GM23338 (cell line): ENCODE data around the gene SEMG2. TPM values are rescaled to one million over a fixed set of nuclear protein-coding genes. Genes with fewer than 3 reads are reported as not detected.

ENCODE experiments used
- ATAC-seq: fragments of 200-7000 bp; cut with Tn5 transposase; 3 replicates; pipeline ENCODE4 v1.9.1; 2020
- DNase-seq: peaks from one replicate; pipeline ENCODE4 v3.0.0-alpha.2; 2015; ENCODE audit warnings: low spot score
- H2AFZ ChIP-seq: fragments of 200-600 bp; sonication (generic); 2 replicates; pipeline ENCODE4 v1.8.0; 2016; ENCODE audit warnings: antibody characterized with exemption, mild to moderate bottlenecking, moderate library complexity
- H3F3A ChIP-seq: fragments of 200-600 bp; sonication (generic); replicated peaks from 2 replicates; pipeline ENCODE4 v1.8.0; 2017; ENCODE audit warnings: antibody characterized with exemption, mixed run types, low read depth
- H3K27ac ChIP-seq: fragments of 200-600 bp; sonication (generic); 2 replicates; pipeline ENCODE4 v1.6.1; 2016; ENCODE audit warnings: low read depth
- H3K27me3 ChIP-seq: fragments of 200-600 bp; sonication (generic); 2 replicates; pipeline ENCODE4 v1.8.0; 2016; ENCODE audit warnings: mild to moderate bottlenecking, mixed run types, moderate library complexity; ENCODE audit not compliant: insufficient read depth
- H3K36me3 ChIP-seq: fragments of 200-600 bp; sonication (generic); 2 replicates; pipeline ENCODE4 v1.8.0; 2016; ENCODE audit warnings: mild to moderate bottlenecking; ENCODE audit not compliant: insufficient read depth
- H3K4me1 ChIP-seq: fragments of 200-600 bp; sonication (generic); 2 replicates; pipeline ENCODE4 v1.8.0; 2016; ENCODE audit warnings: mild to moderate bottlenecking, moderate library complexity; ENCODE audit not compliant: insufficient read depth
- H3K4me2 ChIP-seq: fragments of 200-600 bp; sonication (generic); 2 replicates; pipeline ENCODE4 v1.7.1; 2017; ENCODE audit warnings: mixed run types
- H3K4me3 ChIP-seq: fragments of 200-600 bp; sonication (generic); 2 replicates; pipeline ENCODE4 v1.6.1; 2016; ENCODE audit warnings: mixed run types
- H3K79me2 ChIP-seq: fragments of 200-600 bp; sonication (generic); replicated peaks from 2 replicates; pipeline ENCODE4 v1.8.0; 2017; ENCODE audit warnings: mild to moderate bottlenecking; ENCODE audit not compliant: insufficient read depth
- H3K9me2 ChIP-seq: fragments of 200-600 bp; sonication (generic); 2 replicates; pipeline ENCODE4 v1.8.0; 2017; ENCODE audit not compliant: insufficient read depth
- H4K20me1 ChIP-seq: fragments of 200-600 bp; sonication (generic); replicated peaks from 2 replicates; pipeline ENCODE4 v1.8.0; 2017; ENCODE audit warnings: mild to moderate bottlenecking; ENCODE audit not compliant: insufficient read depth
- H3K27ac Mint-ChIP-seq: 2 replicates; pipeline ENCODE4 v1.8.0; 2020; ENCODE audit warnings: inconsistent platforms, mild to moderate bottlenecking, moderate library complexity, mixed read lengths
- H3K27me3 Mint-ChIP-seq: 3 replicates; pipeline ENCODE4 v1.8.0; 2022; ENCODE audit warnings: low read depth, mild to moderate bottlenecking, moderate library complexity, mixed read lengths, inconsistent platforms; ENCODE audit not compliant: insufficient read depth, poor library complexity
- H3K36me3 Mint-ChIP-seq: 3 replicates; pipeline ENCODE4 v1.8.0; 2021; ENCODE audit warnings: low read depth, mild to moderate bottlenecking, inconsistent platforms, moderate library complexity, mixed read lengths
- H3K4me1 Mint-ChIP-seq: 3 replicates; pipeline ENCODE4 v1.8.0; 2020; ENCODE audit warnings: mild to moderate bottlenecking, inconsistent platforms, mixed read lengths
- H3K4me3 Mint-ChIP-seq: 3 replicates; pipeline ENCODE4 v1.8.0; 2021; ENCODE audit warnings: moderate library complexity, mild to moderate bottlenecking, inconsistent platforms, mixed read lengths
- H3K9me3 Mint-ChIP-seq: 3 replicates; pipeline ENCODE4 v1.8.0; 2020; ENCODE audit warnings: moderate library complexity, mild to moderate bottlenecking, inconsistent platforms, mixed read lengths
- CREB1 ChIP-seq: fragments of 250-450 bp; sonication (Bioruptor Pico); IDR thresholded peaks from 2 replicates; pipeline ENCODE4 v1.5.0; 2020; ENCODE audit warnings: low read depth, mild to moderate bottlenecking, moderate library complexity
- EZH2 ChIP-seq: fragments of 200-600 bp; sonication (generic); IDR thresholded peaks from one replicate; pipeline ENCODE4 v1.8.0; 2017; ENCODE audit warnings: antibody characterized with exemption, mild to moderate bottlenecking, low read depth; ENCODE audit not compliant: unreplicated experiment
- EZH2phosphoT487 ChIP-seq: fragments of 200-600 bp; sonication (generic); IDR thresholded peaks from one replicate; pipeline ENCODE4 v1.8.1; 2018; ENCODE audit warnings: antibody characterized with exemption; ENCODE audit not compliant: unreplicated experiment
- JUNB ChIP-seq: IDR thresholded peaks from one replicate; pipeline ENCODE4 v1.6.1; 2016; ENCODE audit warnings: antibody characterized with exemption; ENCODE audit not compliant: unreplicated experiment
- NANOG ChIP-seq: IDR thresholded peaks from 2 replicates; pipeline ENCODE4 v1.6.1; 2016; ENCODE audit warnings: antibody characterized with exemption, borderline replicate concordance
- POLR2AphosphoS5 ChIP-seq: IDR thresholded peaks from 2 replicates; pipeline ENCODE4 v1.6.1; 2016; ENCODE audit warnings: antibody characterized with exemption, low read depth
- STAT1 ChIP-seq: IDR thresholded peaks from one replicate; pipeline ENCODE4 v1.6.1; 2016; ENCODE audit warnings: antibody characterized with exemption; ENCODE audit not compliant: unreplicated experiment
- ZNF114 ChIP-seq: fragments of 250-450 bp; sonication (Bioruptor Pico); IDR thresholded peaks from 2 replicates; pipeline ENCODE4 v1.5.0; 2020; ENCODE audit warnings: mild to moderate bottlenecking, moderate library complexity
- ZNF331 ChIP-seq: fragments of 250-450 bp; sonication (Bioruptor Pico); IDR thresholded peaks from 2 replicates; pipeline ENCODE4 v1.5.0; 2020; ENCODE audit warnings: low read depth, mild to moderate bottlenecking, moderate library complexity
- polyA plus RNA-seq: library from polyadenylated mRNA; unstranded; fragments of >200 nt; fragmentation: Nextera tagmentation; extraction: Ambion mirVana; gene quantifications from 2 replicates; pipeline ENCODE4 v1.2.1, GENCODE V29; 2016
- total RNA-seq: library from RNA; depleted of rRNA; stranded (reverse); fragments of >200 nt; shearing (Covaris generic); gene quantifications from 2 replicates; pipeline ENCODE4 v1.2.3, GENCODE V29; 2014
- TF ChIP-seq, protein P1 (sequence below): IDR thresholded peaks from one replicate; pipeline ENCODE4 v1.6.1; 2018; ENCODE audit warnings: antibody characterized with exemption; ENCODE audit not compliant: unreplicated experiment
- TF ChIP-seq, protein P2 (sequence below), 2 experiments: fragments of 200-600 bp in 1 of 2; sonication (generic) in 1 of 2; conservative IDR thresholded peaks; 2 replicates each; pipeline versions ENCODE4 v1.5.1 to v1.6.1; 2016 to 2017; ENCODE audit warnings: antibody characterized with exemption in 2 of 2, low read depth in 2 of 2, mild to moderate bottlenecking in 2 of 2, moderate library complexity in 1 of 2
- TF ChIP-seq, protein P3 (sequence below): IDR thresholded peaks from 2 replicates; pipeline ENCODE4 v1.6.1; 2016; ENCODE audit warnings: antibody characterized with exemption
- TF ChIP-seq, protein P4 (sequence below): fragments of 250-450 bp; sonication (Bioruptor Pico); IDR thresholded peaks from 2 replicates; pipeline ENCODE4 v1.5.0; 2020; ENCODE audit warnings: mild to moderate bottlenecking, moderate library complexity

Gene SEMG2
- total and polyA plus RNA-seq, 2 experiments from 2014 or later: not detected

DNA sequence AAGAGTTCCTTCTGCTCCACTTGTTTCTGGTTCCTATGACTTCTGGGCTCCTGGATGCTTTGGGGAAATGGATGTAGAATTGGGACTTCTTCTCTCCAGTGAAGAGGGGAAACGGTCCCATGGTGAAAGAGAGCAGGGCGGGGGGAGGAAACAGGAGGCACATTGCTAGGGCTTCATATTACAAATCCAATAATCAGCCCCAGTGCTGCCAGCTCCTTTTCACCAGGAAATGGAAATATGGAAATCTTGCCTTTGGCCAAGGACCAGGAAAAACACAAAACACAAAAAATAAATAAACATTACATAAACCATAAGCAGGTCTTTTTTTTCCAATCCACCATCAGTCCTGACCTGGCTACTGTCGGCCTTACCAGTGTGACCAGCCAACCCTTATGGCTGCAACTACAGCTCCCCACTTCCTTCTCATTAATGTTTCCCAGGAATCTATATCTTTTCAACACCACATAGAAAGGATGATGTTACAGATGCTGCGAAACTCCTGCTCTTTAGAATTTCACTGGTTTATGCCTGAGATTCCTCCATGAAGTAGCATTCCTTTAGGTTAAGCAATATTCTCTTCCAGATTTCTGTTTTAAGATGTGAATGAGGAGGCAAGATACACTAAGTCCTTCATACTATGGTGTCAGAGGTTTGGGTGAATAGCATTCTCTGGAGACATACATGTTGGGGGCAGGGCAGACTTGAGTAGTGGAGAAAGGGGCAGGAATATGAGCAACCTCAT lies 44.5 kb upstream of the SEMG2 start:
- H3K36me3 ChIP-seq: no peaks in the 10 kb centered on the region
- H3K79me2 ChIP-seq: no peaks in the 10 kb centered on the region
- no peak overlapping the region for H3K4me2 ChIP-seq
- no peaks in the 10 kb centered on the region for H3K27me3 ChIP-seq
- peaks cover 6% of the 10 kb centered on the region; the same call in 1 of the 2 replicates for H3K9me2 ChIP-seq
- DNase-seq (no peak), ATAC-seq (no peak)
- H2AFZ ChIP-seq: peak overlapping the region; percentile 63; the same call in 1 of the 2 replicates
- no peaks in the 10 kb centered on the region; the same call in 2 of the 3 replicates for H3K9me3 Mint-ChIP-seq
- no peak overlapping the region for H3K4me3 Mint-ChIP-seq
- TF ChIP-seq POLR2AphosphoS5 (no peak), EZH2phosphoT487 (no peak), JUNB (no peak), STAT1 (no peak), CREB1 (no peak), EZH2 (no peak), NANOG (no peak), ZNF114 (CRISPR knock-in tag) (no peak), ZNF331 (CRISPR knock-in tag) (no peak)
- TF ChIP-seq, protein P1, sequence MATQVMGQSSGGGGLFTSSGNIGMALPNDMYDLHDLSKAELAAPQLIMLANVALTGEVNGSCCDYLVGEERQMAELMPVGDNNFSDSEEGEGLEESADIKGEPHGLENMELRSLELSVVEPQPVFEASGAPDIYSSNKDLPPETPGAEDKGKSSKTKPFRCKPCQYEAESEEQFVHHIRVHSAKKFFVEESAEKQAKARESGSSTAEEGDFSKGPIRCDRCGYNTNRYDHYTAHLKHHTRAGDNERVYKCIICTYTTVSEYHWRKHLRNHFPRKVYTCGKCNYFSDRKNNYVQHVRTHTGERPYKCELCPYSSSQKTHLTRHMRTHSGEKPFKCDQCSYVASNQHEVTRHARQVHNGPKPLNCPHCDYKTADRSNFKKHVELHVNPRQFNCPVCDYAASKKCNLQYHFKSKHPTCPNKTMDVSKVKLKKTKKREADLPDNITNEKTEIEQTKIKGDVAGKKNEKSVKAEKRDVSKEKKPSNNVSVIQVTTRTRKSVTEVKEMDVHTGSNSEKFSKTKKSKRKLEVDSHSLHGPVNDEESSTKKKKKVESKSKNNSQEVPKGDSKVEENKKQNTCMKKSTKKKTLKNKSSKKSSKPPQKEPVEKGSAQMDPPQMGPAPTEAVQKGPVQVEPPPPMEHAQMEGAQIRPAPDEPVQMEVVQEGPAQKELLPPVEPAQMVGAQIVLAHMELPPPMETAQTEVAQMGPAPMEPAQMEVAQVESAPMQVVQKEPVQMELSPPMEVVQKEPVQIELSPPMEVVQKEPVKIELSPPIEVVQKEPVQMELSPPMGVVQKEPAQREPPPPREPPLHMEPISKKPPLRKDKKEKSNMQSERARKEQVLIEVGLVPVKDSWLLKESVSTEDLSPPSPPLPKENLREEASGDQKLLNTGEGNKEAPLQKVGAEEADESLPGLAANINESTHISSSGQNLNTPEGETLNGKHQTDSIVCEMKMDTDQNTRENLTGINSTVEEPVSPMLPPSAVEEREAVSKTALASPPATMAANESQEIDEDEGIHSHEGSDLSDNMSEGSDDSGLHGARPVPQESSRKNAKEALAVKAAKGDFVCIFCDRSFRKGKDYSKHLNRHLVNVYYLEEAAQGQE: no peak
- TF ChIP-seq, protein P2, sequence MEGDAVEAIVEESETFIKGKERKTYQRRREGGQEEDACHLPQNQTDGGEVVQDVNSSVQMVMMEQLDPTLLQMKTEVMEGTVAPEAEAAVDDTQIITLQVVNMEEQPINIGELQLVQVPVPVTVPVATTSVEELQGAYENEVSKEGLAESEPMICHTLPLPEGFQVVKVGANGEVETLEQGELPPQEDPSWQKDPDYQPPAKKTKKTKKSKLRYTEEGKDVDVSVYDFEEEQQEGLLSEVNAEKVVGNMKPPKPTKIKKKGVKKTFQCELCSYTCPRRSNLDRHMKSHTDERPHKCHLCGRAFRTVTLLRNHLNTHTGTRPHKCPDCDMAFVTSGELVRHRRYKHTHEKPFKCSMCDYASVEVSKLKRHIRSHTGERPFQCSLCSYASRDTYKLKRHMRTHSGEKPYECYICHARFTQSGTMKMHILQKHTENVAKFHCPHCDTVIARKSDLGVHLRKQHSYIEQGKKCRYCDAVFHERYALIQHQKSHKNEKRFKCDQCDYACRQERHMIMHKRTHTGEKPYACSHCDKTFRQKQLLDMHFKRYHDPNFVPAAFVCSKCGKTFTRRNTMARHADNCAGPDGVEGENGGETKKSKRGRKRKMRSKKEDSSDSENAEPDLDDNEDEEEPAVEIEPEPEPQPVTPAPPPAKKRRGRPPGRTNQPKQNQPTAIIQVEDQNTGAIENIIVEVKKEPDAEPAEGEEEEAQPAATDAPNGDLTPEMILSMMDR (conservative IDR thresholded peaks at IDR 0.05; ENCODE audit: low read depth in 2 of 2): no peak
- TF ChIP-seq, protein P3, sequence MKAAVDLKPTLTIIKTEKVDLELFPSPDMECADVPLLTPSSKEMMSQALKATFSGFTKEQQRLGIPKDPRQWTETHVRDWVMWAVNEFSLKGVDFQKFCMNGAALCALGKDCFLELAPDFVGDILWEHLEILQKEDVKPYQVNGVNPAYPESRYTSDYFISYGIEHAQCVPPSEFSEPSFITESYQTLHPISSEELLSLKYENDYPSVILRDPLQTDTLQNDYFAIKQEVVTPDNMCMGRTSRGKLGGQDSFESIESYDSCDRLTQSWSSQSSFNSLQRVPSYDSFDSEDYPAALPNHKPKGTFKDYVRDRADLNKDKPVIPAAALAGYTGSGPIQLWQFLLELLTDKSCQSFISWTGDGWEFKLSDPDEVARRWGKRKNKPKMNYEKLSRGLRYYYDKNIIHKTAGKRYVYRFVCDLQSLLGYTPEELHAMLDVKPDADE: no peak
- TF ChIP-seq, protein P4, sequence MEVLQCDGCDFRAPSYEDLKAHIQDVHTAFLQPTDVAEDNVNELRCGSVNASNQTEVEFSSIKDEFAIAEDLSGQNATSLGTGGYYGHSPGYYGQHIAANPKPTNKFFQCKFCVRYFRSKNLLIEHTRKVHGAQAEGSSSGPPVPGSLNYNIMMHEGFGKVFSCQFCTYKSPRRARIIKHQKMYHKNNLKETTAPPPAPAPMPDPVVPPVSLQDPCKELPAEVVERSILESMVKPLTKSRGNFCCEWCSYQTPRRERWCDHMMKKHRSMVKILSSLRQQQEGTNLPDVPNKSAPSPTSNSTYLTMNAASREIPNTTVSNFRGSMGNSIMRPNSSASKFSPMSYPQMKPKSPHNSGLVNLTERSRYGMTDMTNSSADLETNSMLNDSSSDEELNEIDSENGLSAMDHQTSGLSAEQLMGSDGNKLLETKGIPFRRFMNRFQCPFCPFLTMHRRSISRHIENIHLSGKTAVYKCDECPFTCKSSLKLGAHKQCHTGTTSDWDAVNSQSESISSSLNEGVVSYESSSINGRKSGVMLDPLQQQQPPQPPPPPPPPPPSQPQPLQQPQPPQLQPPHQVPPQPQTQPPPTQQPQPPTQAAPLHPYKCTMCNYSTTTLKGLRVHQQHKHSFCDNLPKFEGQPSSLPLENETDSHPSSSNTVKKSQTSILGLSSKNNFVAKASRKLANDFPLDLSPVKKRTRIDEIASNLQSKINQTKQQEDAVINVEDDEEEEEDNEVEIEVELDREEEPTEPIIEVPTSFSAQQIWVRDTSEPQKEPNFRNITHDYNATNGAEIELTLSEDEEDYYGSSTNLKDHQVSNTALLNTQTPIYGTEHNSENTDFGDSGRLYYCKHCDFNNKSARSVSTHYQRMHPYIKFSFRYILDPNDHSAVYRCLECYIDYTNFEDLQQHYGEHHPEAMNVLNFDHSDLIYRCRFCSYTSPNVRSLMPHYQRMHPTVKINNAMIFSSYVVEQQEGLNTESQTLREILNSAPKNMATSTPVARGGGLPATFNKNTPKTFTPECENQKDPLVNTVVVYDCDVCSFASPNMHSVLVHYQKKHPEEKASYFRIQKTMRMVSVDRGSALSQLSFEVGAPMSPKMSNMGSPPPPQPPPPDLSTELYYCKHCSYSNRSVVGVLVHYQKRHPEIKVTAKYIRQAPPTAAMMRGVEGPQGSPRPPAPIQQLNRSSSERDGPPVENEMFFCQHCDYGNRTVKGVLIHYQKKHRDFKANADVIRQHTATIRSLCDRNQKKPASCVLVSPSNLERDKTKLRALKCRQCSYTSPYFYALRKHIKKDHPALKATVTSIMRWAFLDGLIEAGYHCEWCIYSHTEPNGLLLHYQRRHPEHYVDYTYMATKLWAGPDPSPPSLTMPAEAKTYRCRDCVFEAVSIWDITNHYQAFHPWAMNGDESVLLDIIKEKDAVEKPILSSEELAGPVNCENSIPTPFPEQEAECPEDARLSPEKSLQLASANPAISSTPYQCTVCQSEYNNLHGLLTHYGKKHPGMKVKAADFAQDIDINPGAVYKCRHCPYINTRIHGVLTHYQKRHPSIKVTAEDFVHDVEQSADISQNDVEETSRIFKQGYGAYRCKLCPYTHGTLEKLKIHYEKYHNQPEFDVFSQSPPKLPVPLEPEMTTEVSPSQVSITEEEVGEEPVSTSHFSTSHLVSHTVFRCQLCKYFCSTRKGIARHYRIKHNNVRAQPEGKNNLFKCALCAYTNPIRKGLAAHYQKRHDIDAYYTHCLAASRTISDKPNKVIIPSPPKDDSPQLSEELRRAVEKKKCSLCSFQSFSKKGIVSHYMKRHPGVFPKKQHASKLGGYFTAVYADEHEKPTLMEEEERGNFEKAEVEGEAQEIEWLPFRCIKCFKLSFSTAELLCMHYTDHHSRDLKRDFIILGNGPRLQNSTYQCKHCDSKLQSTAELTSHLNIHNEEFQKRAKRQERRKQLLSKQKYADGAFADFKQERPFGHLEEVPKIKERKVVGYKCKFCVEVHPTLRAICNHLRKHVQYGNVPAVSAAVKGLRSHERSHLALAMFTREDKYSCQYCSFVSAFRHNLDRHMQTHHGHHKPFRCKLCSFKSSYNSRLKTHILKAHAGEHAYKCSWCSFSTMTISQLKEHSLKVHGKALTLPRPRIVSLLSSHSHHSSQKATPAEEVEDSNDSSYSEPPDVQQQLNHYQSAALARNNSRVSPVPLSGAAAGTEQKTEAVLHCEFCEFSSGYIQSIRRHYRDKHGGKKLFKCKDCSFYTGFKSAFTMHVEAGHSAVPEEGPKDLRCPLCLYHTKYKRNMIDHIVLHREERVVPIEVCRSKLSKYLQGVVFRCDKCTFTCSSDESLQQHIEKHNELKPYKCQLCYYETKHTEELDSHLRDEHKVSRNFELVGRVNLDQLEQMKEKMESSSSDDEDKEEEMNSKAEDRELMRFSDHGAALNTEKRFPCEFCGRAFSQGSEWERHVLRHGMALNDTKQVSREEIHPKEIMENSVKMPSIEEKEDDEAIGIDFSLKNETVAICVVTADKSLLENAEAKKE (CRISPR knock-in tag): no peak
- H3K27ac Mint-ChIP-seq: no peak overlapping the region
- H3K4me3 ChIP-seq: no peak overlapping the region
- H4K20me1 ChIP-seq: no peaks in the 10 kb centered on the region
- no peaks in the 10 kb centered on the region for H3K27me3 Mint-ChIP-seq
- H3K4me1 ChIP-seq: no peaks in the 10 kb centered on the region
- H3K4me1 Mint-ChIP-seq: 0 out of 3 replicates have a peak, but pooled peaks cover 2% of the 10 kb centered on the region
- no peak overlapping the region for H3K27ac ChIP-seq
- H3K36me3 Mint-ChIP-seq: no peaks in the 10 kb centered on the region
- no peaks in the 10 kb centered on the region for H3F3A ChIP-seq
